OCI-LY3 (cell line): ENCODE results near the gene GJD2.

Source experiments
- H2AFZ ChIP-seq: fragments of 200-600, 300-600 bp; shearing (Covaris generic); 2 replicates; pipeline ENCODE4 v1.6.0; 2014; ENCODE audit warnings: antibody characterized with exemption, low read depth, low read length
- H3K27ac ChIP-seq: fragments of 200-600, 300-600 bp; sonication (generic); 2 replicates; pipeline ENCODE4 v1.5.1; 2014; ENCODE audit warnings: mild to moderate bottlenecking, low read length, moderate library complexity, mixed read lengths
- H3K27me3 ChIP-seq: fragments of 200-600, 300-600 bp; sonication (generic); 2 replicates; pipeline ENCODE4 v1.6.1; 2014; ENCODE audit warnings: low read depth, low read length, mixed read lengths
- H3K36me3 ChIP-seq: fragments of 200-600, 300-600 bp; sonication (generic); replicated peaks from 2 replicates; pipeline ENCODE3; 2014; ENCODE audit warnings: low read depth, low read length, mixed read lengths
- H3K4me1 ChIP-seq: fragments of 300-600, 200-600 bp; sonication (generic); 2 replicates; pipeline ENCODE4 v1.6.1; 2014; ENCODE audit warnings: low read length, mixed read lengths
- H3K4me2 ChIP-seq: fragments of 200-600, 300-600 bp; sonication (generic); 2 replicates; pipeline ENCODE4 v1.6.1; 2014; ENCODE audit warnings: low read length, mixed read lengths
- H3K4me3 ChIP-seq: fragments of 300-600, 200-600 bp; sonication (generic); 2 replicates; pipeline ENCODE4 v1.5.1; 2014; ENCODE audit warnings: antibody characterized with exemption, mild to moderate bottlenecking, low read length, moderate library complexity
- H3K79me2 ChIP-seq: fragments of 300-600, 200-600 bp; shearing (Covaris generic); 2 replicates; pipeline ENCODE4 v1.6.1; 2014; ENCODE audit warnings: mild to moderate bottlenecking, low read length, mixed read lengths
- H3K9ac ChIP-seq: fragments of 300-600, 200-600 bp; shearing (Covaris generic); 2 replicates; pipeline ENCODE4 v1.6.0; 2014; ENCODE audit warnings: mild to moderate bottlenecking, low read length, moderate library complexity
- H3K9me3 ChIP-seq: fragments of 200-600, 300-600 bp; shearing (Covaris generic); 2 replicates; pipeline ENCODE4 v1.6.1; 2014; ENCODE audit warnings: low read length, mixed read lengths; ENCODE audit not compliant: insufficient read depth
- H4K20me1 ChIP-seq: fragments of 200-600, 300-600 bp; sonication (generic); 2 replicates; pipeline ENCODE4 v1.6.1; 2016; ENCODE audit warnings: low read length, mixed read lengths; ENCODE audit not compliant: insufficient read depth
- CTCF ChIP-seq: fragments of 200-600, 300-600 bp; sonication (generic); IDR thresholded peaks from 2 replicates; pipeline ENCODE4 v1.5.1; 2014; ENCODE audit warnings: antibody characterized with exemption, low read length, low read depth
- EZH2phosphoT487 ChIP-seq: fragments of 200-600 bp; shearing (Covaris generic); IDR thresholded peaks from 2 replicates; pipeline ENCODE4 v1.6.1; 2018; ENCODE audit warnings: antibody characterized with exemption, mixed run types, low read depth

Gene GJD2

GRCh38 chr15:34768530-34768929, 13.7 kb upstream of the GJD2 start:
- Histone ChIP-seq H2AFZ (no peak overlapping the region), H3K4me1 (no peaks in the 10 kb centered on the region), H3K27ac (no peak overlapping the region), H3K9ac (no peak overlapping the region), H3K9me3 (no peaks in the 10 kb centered on the region), H3K4me2 (no peak overlapping the region), H3K27me3 (peaks cover 29% of the 10 kb centered on the region; the same call in 1 of the 2 replicates), H4K20me1 (no peaks in the 10 kb centered on the region), H3K4me3 (no peak overlapping the region), H3K36me3 (no peaks in the 10 kb centered on the region), H3K79me2 (no peaks in the 10 kb centered on the region)
- TF ChIP-seq CTCF, result no peak
- TF ChIP-seq EZH2phosphoT487, result no peak

- Histone ChIP-seq H3K9me3 (no peaks in the 10 kb centered on the region), H3K4me2 (no peak overlapping the region), H3K27ac (no peak overlapping the region), H3K79me2 (no peaks in the 10 kb centered on the region), H3K27me3 (peaks cover 20% of the 10 kb centered on the region; the same call in 1 of the 2 replicates), H3K4me1 (no peaks in the 10 kb centered on the region), H4K20me1 (no peaks in the 10 kb centered on the region), H2AFZ (no peak overlapping the region), H3K4me3 (no peak overlapping the region), H3K36me3 (no peaks in the 10 kb centered on the region), H3K9ac (no peak overlapping the region)
- TF ChIP-seq EZH2phosphoT487 (no peak), CTCF (no peak)
These were observed 10.9 kb upstream of the GJD2 start for GRCh38 chr15:34765741-34766140.

GRCh38 chr15:34760909-34761308, 6.1 kb upstream of the GJD2 start:
- Histone ChIP-seq H3K36me3 (no peaks in the 10 kb centered on the region), H3K4me2 (no peak overlapping the region), H3K4me3 (no peak overlapping the region), H3K27ac (no peak overlapping the region), H3K9me3 (no peaks in the 10 kb centered on the region), H3K79me2 (no peaks in the 10 kb centered on the region), H2AFZ (no peak overlapping the region), H4K20me1 (no peaks in the 10 kb centered on the region), H3K9ac (no peak overlapping the region), H3K4me1 (no peaks in the 10 kb centered on the region), H3K27me3 (peaks cover 33% of the 10 kb centered on the region)
- TF ChIP-seq EZH2phosphoT487 (no peak), CTCF (no peak)

- H3K79me2 ChIP-seq, result no peaks in the 10 kb centered on the region
- H3K9ac ChIP-seq, result no peak overlapping the region
- H3K36me3 ChIP-seq, result no peaks in the 10 kb centered on the region
- H3K27me3 ChIP-seq, result peaks cover 33% of the 10 kb centered on the region
- H4K20me1 ChIP-seq, result no peaks in the 10 kb centered on the region
- H3K9me3 ChIP-seq, result no peaks in the 10 kb centered on the region
- no peak overlapping the region for H3K4me3 ChIP-seq
- no peak overlapping the region for H2AFZ ChIP-seq
- H3K27ac ChIP-seq, result no peak overlapping the region
- H3K4me1 ChIP-seq, result no peaks in the 10 kb centered on the region
- no peak overlapping the region for H3K4me2 ChIP-seq
- TF ChIP-seq EZH2phosphoT487 (no peak), CTCF (no peak)
These were observed 5.2 kb upstream of the GJD2 start for GRCh38 chr15:34759992-34760391.
